Medulla oblongata (tissue), 1 donor: ENCODE results near the gene SYN1.
"Not testable (repeated sequence)": the region's sequence is repeated elsewhere in the genome, so short reads cannot be mapped to it uniquely, and the experiment has no call there.

Experiments used
- DNase-seq: peaks from one replicate; pipeline ENCODE4 v3.0.0-alpha.2; 2015; ENCODE audit errors: extremely low spot score

Gene SYN1

GRCh38 chrX:47634871-47635575 lies 15.4 kb upstream of the SYN1 start:
- DNase-seq, result no peak

GRCh38 chrX:47633689-47634590 lies 14.3 kb upstream of the SYN1 start:
- peak; percentile 7 for DNase-seq

GRCh38 chrX:47632666-47633065 lies 13.0 kb upstream of the SYN1 start:
- peak; percentile 12 for DNase-seq

- DNase-seq, result no peak
Measured at GRCh38 chrX:47631676-47632075, 12.0 kb upstream of the SYN1 start.

- no peak for DNase-seq
Measured at GRCh38 chrX:47629419-47630200, 10.0 kb upstream of the SYN1 start, which contains the start of gene CFP. CFP (minus strand) TSS chrX:47629930; CDS start chrX:47629844, 86 bp downstream.

- no peak for DNase-seq
Measured at GRCh38 chrX:47628982-47629381, 9.3 kb upstream of the SYN1 start.

GRCh38 chrX:47625365-47625764 lies 5.7 kb upstream of the SYN1 start:
- no peak for DNase-seq

GRCh38 chrX:47623540-47624027 lies 3.9 kb upstream of the SYN1 start:
- DNase-seq, result peak; percentile 22

- DNase-seq, result no peak
Measured at GRCh38 chrX:47621851-47622250, 2.2 kb upstream of the SYN1 start.

- no peak for DNase-seq
Measured at GRCh38 chrX:47620303-47620685, 637 bp upstream of the SYN1 start.

GRCh38 chrX:47618923-47619485 lies 653 bp downstream of the SYN1 start:
- no peak for DNase-seq

GRCh38 chrX:47614618-47615017 lies 5.0 kb downstream of the SYN1 start:
- no peak for DNase-seq

GRCh38 chrX:47613082-47613481 lies 6.6 kb downstream of the SYN1 start:
- no peak for DNase-seq

GRCh38 chrX:47612418-47612817 lies 7.2 kb downstream of the SYN1 start:
- no peak for DNase-seq

- no peak for DNase-seq
Measured at GRCh38 chrX:47611926-47612325, 7.7 kb downstream of the SYN1 start.

GRCh38 chrX:47611489-47611888 lies 8.2 kb downstream of the SYN1 start:
- DNase-seq, result no peak

- no peak for DNase-seq
Measured at GRCh38 chrX:47610511-47610910, 9.1 kb downstream of the SYN1 start.

- DNase-seq, result no peak
Measured at GRCh38 chrX:47608130-47608810, 11.4 kb downstream of the SYN1 start.

GRCh38 chrX:47607091-47607490 lies 12.6 kb downstream of the SYN1 start:
- DNase-seq, result no peak

- DNase-seq, result no peak
Measured at GRCh38 chrX:47605024-47605423, 14.6 kb downstream of the SYN1 start.

- not testable (repeated sequence) for DNase-seq
Measured at GRCh38 chrX:47603125-47603524, 16.5 kb downstream of the SYN1 start.
